ENCODE measurements around the gene NUB1.

NUB1 gene

DNA sequence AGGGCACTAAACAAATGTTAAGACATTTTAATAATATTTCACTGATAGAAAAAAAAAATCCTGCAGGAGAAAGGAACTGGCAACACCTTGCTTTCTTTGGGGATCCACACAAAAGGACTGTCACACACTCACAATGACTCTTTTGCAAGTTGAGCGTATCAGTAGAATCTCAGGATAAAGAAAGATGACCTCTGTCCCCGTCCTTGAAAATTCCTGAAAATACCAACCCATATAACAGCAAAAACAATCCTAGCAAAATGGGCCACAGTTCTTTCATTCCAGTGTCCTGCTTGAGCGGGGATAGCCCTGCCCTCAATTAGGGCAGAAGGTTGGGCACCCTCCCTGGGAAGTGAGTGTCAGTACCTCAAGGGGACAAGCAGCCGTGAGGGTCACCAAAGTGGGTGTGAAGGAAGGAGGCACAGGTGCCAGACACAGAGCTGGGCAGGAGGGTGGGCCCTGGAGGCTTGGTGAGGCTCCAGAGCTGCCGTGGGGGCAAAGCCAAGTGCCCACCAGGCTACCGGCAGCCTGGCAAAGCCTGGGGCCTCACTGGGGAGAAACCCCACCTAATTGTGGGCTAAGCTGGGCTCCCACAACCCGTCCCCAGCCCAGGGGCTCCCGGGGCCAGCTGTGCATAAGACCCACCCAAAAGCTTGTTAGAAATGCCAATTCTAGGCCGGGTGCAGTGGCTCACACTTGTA, 65.4 kb downstream of the NUB1 start:
- no peak for DNase-seq

DNA sequence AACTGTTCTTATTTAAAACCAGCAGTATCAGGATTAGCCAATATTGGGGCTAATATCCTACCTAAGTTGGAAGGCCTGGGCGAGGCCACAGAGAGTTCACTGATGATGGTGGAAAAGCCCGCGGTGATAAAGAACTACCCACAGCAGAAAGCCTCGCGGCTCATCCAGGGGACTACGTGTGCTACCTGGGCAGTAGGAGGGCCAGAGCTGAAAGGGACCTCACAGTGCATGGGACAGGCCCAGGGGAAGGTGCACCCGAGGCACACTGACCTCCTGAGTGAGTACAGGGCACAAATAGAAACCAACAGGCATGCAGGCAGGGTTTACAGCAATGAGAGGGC, 66.9 kb downstream of the NUB1 start:
- DNase-seq = no peak

DNA sequence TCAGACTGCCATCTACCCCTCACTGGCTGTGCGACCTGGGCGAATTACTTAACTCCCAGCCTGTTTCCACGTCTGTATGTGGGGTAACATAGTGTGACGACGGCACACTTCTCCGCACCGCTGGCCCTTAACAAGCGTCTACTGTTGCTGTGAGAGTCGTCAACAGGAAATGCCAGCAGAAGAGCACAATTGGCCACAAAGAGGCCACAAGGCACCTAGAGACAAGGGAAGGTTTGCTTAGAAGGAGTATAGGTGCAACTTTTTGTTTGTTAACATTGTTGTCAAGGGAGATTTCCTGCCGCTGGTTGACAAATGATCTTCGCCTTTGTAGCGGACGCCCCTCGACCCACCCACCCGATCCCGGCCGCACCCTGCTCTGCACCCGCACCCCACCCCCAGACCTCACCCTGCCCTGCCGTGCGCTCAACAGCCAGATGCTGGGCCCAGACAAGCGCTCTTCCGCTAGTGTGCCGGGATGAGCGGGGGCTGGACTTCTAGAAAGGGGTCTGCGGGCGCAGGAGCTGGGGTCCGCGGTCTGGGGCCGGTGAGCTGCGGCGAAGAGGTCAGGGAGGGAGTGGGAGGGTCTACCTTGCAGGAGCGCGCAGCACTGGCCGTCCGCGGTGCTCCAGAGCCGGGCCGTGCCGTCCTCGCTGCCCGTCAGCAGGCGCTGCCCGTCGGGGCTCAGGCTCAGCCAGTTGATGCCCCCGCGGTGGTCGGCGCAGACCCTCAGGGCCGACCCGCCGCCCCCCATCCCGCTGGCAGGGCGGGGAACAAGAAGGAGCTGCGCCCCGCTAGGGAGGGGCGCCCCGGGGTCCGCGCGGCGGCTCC, 67.4 kb downstream of the NUB1 start:
- DNase-seq = no peak

DNA sequence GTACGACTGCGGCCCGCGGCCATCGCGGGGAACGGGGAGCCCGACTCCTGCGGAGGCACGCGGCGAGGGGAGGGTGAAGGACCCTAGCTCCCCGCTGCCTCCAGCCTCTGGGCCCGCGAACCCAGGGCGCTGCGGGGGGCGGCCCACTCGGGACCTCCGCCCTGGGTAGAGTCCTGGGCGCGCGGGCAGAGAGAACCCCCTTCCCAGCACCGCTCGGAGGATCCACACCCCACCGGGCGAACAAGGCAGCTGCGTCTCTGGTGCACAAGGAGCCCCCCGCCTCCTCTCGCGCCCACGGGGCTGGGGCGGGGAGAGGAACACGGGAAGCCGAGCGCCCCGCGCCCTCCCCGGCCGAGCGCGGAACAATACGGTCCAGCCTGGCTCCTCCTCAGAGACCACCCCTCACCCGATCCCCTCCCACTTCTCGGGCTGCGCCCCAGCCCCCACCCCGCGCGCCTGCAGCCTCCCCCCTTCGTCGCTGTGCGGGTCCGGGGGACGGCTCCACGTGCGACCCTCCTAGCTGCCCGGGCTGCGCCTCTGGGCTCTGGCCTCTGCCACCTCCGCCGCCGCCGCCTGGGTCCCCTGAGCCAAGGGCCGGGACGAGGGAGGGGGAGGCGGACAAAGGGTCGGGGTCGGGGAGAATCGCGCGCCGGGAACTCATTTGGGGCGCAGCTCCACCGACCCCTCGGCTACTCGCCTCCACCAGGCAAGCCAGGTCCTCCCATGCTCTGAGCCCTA, 68.2 kb downstream of the NUB1 start, which contains the start of gene WDR86:
WDR86 (minus strand) TSS at position 372 of the 738 bp plus-strand sequence. CDS start 449 bp downstream, outside the sequence.
- DNase-seq = peak; percentile 23

DNA sequence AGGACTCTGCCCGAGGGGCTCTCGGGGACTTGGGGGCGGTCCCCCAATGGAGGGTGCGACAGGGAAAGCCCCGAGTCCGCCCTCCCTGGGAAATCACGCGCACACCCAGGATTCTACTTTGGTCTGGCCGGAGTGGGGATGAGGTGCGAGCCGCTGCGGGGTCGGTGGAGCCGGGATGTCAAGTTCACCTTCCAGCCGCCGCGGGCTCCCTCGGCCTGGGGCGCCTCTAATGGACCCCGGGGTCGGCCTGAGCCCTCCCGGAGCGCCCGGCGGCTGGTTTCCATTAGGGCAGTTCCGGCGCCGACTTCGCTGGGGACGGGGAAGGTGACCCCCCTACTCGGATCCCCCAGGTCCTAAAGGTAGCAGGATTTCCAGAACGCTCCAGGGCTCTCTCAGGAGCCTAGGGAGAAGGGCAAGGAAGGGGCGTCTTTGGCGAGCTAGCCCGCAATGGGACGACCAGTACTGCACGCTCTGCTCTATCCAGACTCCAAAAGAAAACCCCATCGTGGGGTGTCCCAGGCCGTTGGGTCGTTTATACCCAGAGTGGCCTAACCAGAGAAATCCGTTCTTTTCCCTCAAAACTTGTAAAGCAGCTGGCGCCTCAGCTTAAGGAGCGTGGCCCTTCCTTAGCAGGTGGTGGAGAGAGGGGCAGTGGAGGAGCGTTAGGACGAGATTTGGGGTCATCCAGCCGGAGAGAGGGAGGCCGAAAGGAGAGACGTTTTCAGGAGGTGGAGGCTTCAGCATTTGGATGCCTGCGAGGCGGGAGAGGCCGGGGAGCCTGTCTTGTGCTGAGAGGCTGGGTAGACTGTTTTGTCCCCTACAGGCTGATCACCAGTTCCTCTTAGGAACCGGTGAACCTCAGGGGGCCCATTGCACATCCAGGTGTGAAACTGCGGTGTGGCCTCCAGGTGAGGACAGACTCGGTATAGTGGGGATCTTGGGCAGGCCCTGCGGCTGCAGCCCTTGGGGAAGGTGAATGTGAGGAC, 69.1 kb downstream of the NUB1 start:
- no peak for DNase-seq

DNA sequence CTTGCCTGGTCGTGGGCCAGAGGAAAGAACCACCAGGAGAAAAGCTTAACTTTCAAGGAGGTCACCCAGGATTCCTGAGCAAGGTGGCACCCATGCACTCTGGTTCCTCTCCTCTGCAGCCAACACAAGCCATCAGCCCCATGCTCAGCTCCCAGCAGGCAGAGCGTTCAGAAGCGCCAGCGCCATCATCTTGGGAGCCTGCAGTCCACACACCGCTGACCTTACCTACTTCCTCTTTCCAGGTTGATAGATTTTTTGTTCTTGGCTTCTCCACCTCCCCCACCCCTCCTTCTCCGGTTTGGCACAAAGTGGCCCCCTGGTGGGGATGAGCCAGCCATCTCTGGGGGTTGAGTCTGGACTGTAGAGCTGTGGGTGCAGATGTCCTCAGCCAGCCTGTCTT, 69.9 kb downstream of the NUB1 start:
- peak; percentile 18 for DNase-seq

DNA sequence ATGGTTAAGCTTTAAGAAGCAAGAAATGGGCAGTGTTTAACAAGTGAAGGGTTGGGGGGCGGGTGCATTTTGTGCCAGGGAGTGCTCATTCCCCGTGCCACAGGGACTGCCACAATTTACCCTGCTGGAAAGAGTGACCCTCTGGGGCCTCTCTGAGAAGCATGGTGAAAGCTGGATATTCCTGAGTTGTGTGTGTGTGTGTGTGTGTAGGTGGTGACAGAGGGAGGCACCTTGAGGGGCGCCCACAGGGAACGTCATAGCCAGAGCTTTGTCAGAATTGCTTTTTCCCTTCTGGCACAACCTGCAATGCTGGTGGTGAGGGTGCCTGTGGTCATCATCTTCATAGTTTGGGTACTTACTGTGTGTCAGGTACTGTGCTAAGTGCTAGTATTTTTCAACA, 70.7 kb downstream of the NUB1 start:
- no peak for DNase-seq

DNA sequence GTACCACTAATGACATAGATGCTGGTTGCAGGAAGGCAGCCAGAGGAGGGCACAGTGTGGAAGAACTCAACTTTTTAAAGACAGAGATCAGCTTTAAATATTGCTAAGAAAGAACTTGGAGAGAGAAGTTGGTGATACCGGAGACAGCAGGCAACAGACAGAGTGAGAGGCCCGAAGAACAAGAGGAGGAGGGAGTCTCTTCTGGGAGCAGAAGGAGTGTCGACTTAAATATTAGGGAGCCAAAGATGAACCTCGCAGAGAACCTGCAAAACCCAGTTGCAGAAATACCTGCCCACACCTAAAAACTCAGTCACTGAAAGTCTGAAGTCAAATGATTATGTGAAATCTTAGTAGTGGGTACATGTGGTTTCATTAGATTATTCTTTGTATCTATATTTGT, 71.6 kb downstream of the NUB1 start:
- DNase-seq = no peak

DNA sequence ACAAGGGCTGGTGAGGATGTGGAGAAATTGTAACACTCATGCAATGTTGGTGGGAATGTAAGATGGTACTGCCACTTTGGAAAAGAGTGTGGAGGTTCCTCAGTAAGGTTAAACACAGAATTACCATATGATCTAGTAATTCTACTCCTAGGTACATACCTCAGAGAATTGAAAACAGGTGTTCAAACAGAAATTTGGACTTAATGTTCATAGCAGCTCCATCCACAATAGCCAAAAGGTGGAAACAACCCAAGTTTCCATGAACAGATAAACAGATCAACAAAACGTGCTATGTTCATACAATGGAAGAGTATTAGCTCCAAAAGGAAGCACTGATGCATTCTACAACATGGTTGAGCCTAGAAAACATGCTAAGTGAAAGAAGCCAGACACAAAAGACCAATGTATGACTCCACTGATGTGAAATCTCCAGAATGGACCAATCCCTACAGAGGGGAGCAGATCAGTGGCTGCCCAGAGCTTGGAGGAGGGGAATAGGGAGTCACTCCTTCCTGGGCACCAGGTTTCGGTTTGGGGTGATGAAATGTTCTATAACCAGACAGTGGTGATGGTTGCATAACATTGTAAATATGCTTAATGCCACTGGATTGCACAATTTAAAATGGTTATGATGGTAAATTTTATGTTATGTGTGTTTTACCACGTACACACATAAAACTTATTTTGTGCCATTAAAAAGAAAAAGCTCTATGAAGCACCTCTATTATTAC, 73.9 kb downstream of the NUB1 start:
- DNase-seq = peak; percentile 63

DNA sequence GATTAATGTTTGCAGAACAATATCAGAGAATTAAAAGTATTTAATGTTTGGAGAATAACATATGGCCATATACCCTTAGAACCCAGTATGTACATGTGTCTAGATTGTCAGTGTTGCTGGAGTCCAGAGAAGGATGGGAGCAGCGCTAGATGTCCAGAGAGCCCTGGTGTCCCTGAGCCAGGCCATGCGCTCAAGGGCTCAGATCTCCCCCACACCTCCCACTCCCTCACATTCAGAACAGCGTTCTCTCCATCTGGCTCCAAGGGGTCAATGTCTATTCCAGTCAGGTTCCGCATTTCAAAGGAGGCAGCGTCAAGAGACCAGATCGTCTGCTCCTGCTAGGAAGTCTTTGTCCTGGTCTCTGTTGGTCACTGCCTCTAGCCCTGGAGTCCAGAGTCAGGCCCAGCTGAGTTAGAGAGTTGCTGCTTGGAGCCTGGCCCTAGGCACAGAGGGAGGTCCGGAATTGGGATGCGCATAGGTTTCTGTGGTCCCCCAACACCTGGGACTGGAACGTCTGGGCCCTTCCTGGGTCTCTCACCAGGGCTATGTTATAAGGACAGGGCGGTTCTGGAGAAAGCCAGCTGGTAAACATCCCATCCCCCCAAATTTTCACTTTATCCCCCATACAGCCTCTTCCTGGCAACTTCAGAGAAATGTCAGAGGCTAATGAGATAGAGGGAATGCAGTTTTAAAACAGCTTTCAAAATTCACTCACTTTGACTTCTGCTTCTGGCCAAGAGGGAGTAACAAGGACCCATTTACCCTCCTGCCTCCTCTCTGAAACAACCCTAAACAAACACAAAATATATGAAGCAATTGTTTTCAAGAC, 74.7 kb downstream of the NUB1 start:
- no peak for DNase-seq

DNA sequence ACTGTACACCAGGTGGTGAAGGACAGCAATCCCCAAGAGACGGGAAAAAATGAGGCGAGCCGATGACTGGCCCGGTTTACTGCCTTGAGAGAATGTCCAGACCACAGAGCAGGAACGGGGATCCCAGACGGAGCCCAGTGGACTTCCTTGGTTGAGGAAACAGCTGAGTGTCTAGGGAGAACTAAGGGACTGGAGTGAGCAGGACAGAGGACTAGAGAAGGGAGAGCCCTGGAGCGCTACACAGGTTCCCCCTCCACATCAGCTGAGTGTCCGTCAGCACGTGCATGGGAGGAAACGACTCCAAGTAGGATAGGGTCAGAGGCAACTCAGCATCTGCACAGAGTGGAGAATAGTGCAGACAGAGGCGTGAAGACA, 75.3 kb downstream of the NUB1 start:
- DNase-seq = no peak

DNA sequence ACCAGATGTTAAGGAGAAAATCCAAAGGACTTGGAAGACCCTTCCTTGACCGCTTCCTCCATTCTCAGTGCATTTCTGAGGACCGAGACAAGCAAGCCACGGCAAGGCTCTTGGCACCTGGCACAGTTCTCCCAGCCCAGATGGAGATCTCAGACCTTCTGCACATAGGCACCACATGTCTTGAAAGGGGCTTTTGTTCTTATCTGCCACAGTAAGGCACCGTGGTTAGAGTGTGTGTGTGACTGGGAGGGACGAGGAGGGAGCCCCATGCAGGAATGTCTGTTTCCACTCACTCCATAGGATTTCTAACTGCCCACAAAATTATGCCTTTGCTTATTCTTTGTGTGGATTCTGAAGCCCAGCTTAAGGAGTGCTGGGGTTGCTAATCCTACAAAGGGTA, 78.5 kb downstream of the NUB1 start:
- no peak for DNase-seq

DNA sequence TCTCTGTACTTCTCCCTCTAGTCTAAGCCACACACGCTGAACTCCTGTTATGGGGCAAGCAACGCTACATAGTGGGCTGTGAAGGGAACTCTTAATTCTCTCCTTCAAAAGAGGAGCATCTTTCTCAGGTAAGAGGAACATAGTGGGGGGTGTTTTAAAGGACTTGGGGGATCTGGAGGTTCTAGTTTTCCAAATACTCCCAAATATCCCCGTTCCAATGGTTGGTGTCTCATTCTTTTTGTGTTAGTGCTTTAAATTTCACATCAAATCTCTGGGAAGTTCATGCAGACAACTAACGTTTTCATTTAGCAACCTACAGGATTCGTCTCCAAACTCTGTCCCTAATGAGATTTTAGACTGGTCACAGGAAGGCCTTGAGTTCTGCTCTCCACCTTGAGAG, 80.6 kb downstream of the NUB1 start:
- no peak for DNase-seq

DNA sequence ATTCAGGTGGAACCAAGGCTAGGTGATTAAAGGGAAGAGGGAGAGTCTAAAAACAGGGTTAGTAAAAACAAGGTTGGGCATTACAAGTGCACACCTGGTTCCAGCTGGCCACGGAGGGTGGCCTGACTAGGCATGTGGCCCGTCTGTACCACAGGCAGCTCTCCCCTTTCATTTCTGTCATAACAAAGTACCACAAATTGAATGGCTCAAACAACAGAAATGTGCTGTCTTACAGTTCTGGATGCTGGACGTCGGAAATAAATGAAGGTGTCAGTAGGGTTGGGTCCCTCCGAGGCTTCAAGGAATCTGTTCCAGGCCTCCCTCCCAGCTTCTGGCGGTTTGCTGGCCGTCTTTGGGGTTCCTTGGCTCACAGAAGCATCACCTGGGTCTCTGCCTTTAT, 81.6 kb downstream of the NUB1 start:
- DNase-seq = no peak

DNA sequence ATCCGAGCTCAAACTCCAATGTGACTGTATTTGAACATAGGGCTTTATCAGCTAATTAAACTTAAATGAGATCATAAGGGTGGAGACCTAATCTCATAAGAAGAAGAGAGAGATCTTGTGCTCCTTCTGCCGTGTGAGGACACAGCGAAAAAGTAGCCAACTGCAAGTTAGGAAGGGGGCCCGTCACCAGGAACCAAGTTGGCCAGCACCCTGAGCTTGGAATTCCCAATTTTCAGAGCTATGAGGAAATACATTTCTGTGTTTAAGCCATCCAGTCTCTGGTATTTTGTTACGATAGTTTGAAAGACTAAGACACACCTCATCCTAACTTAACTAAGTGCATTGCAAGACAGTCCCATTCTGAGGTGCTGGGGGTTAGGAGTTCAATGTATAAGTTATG, 82.3 kb downstream of the NUB1 start:
- DNase-seq = no peak

DNA sequence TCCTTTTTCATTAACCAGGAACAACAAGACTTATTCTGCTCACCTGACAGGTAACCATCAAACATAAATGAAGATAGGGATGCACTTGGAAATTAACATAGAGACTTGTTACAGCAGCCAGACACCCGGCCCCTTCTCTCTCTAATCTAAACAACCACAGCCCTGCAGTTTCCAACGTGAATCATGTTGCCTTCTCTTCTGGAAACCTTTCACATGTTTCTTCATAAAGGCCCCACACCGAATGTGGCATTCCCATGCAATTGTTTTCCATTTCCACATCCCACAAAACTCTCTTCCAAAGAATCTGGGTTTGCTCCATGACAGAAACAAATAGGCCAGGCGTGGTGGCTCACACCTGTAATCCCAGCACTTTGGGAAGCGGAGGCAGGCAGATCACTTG, 83.2 kb downstream of the NUB1 start:
- no peak for DNase-seq

DNA sequence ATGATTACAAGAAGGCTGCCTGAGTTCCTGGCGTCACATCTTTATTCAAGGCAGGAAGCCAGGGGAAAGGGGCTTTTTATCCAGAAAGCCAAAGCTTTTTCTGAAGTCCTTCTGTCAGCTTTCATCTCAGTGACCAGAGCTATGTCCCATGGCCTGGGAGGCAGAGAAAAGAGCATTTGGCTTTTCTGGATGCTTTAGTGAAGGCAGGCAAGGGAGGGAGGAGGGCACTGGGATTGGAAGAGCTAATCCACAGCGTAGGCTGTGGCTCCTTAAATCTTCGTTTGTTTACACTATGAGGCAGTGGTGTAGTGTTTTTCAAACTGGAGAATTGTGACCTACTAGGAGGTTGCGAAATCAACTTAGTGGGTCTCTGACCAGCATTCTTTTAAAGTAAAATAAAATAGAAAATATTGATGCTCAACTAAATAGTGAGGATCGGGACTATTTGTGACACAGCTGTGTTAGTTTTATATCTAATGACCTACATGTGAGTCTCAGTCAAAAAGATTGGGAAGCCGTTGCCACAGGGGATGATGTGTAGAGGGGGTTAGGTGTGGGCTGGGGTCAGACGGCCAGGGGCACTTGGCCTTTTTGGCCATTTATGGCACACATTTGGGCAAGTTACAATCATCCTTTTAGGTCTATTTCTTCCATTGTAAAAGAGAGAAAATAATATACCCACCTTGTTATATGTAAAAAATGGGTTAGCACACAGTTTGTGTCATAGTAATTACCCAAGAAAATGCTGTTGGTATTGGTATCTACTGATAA, 84.2 kb downstream of the NUB1 start:
- DNase-seq = no peak

DNA sequence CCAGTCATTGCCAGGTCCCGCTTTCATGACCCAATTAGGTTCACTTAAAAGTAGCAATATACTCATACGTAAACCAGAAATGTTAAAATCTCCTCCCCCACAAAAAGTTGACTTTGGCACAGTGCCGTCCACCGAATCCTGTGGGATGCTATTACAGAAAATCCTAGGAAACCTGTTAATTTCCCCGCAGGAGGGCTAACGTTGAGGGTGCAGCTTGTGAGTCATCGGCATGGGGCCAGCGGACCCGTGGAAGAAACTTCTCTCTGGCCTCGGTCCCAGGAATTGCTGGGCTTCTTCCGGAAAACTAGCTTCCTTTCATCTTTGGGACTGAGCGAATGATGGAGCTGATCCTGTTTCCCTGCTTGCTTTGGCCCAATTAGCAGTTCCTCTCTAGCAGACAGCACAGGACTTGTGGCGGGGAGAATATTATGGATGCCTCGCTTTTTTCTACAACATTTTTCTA, 84.9 kb downstream of the NUB1 start:
- DNase-seq = peak; percentile 50

DNA sequence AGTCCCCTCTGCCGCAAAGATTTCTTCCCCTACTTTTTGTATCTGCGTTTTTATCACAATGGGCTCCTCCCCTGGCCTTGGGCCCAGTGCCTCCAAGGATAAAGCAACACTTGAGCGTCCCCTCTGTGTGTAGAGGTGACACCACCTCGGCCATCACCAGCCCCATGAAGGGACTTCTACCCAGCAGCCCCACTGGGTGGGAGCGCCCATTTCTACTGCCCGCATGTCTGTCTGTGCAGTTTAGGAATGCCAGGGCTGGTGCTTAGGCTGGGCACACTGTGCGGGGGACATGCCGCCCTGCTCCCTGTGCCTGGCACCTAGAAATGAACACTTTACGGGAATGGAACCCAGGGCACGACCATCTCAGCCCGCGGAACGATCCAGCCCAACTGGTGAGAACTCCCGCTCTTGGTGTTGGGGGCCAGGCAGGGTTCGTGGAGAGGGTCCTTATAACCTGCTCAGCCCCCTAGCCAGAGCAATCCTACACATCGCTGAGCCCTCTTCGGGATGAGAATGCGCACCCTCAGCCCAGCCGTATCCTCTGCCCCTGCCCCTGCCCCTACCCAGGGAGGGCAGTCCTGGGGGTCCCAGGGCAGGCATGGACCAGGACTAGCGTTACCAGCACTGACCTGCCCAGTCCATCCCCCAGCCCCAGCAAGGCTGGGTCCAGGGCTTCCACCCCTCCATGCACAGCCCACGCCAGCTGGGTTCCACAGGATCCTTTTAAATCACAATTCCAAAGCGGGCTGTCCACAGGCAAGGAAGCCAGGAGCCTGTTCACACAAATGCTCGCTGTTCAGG, 85.5 kb downstream of the NUB1 start:
- DNase-seq = no peak
